Stimulated activated CD8-positive, alpha-beta memory T cell treated with anti-CD3 and anti-CD28 coated beads, Interleukin-4, amount 100 ng/mL, for 4 hours (primary cell): ENCODE data around the gene CD93.

Source experiments
- DNase-seq, 2 donors: peaks; one replicate each; pipeline ENCODE4 v3.0.0-alpha.2; 2020; ENCODE audit warnings: low read depth in 2 of 2, low spot score in 1 of 2

Gene CD93

DNA sequence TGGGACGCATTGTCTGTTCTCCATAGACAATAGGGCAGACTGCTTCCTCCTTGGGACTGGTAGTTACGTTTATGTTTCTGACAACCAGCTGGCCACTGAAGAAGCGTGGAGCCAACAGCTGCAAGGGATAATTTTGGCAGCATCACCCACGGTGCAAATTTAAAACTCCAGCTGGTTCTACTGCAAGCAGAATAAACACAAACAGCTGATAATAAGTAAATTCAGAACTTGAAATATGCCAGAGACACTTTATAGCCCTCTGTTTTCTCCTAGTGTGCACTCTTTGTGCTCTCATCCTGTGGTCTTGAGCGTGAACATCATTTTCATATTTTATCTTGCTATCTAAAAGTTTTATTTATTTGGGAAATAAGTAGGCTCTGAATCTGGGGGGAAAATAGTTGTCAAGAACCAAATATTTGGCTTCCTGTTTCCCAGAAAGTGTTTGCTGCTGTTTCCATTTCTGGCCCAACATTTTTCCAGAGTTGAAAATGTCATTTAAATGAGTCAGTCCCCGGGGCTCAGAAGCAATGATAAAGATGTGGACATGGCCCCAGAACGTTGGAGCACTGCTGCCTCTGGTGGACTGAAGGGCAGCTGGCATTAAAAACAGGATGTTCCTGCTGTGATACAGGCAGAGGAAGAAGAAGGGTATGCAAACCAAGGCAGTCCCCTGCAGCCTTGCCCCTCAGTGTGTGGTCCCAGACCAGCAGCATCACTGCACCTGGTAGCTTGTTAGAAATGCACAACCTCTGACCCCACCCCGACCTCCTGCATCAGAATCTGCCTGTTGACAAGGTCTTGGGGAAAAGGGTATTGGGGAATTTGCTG, 24.2 kb downstream of the CD93 start:
- no peak for DNase-seq

DNA sequence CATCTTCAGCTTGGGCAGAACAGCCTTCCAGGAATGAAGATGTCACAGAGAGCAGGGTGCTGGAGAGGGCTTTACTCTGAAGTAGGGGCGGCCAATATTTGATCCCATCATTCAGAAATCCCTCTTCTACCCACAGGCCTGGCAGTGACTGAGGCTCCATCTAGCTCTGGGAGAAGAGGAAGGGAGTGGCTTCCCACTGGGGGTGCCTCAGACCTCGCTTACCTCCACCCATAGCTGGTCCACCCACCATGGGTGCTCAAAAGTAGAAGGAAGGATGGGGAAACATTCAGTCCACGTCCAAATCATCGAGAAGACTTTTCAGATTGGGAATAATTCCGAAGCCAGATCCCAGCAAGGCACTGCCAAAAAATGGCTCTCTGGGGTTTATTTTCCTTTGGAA, 24.9 kb downstream of the CD93 start:
- no peak for DNase-seq

DNA sequence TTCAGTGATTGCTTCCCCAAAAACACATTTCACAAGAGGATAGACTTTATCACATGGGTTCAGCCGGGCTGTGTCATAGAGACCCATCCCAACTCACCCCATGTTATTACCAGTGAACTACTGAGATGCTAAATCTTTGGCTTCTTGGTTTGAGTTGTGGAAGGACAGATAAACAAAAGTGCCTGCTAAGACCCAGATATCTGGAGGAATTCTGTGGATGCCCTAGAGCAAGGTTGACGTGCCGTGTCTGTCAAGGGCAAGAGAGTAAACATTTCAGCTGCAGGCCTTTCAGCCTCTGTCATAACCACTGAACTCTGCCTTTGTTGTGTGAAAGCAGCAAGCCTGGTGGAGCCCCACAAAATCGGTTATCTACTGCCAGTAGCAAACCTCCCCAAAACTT, 25.5 kb downstream of the CD93 start:
- no peak for DNase-seq

DNA sequence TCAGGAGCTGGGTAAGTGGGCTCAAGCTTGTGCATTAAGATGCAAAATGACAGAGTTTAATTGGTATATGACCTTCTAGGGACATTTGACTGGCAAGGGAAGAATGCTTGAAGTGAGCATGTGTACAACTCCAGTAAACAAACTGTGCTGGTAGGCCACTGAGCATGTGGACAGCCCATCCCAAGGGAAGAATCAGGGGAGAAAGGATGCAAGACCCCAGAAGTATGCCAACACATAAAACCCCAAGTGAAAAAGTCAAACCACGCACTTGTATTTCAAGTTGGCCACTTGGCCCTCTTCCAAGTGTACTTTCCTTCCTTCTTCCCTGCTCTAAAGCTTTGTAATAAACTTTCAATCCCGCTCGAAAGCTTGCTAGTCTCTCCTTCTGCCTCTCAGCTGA, 26.3 kb downstream of the CD93 start:
- DNase-seq = no peak

DNA sequence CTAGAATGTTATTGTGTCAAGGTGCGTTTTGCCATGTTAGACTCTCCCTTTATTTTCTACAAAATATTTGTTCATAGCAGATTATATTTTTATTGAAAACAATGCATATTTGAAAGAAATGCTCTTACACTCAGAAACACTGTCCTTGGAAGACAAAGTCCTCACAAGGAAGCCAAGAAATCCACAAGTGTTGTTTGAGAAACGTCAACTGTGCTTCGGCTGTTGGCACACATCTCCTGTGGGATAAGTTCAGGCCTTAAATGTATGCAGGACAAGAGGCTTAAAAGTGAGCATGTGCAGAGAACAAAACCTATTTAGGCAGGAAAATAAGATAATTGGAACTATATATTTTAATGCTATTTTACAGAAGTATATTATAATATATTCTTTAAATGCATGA, 27.1 kb downstream of the CD93 start:
- no peak for DNase-seq

DNA sequence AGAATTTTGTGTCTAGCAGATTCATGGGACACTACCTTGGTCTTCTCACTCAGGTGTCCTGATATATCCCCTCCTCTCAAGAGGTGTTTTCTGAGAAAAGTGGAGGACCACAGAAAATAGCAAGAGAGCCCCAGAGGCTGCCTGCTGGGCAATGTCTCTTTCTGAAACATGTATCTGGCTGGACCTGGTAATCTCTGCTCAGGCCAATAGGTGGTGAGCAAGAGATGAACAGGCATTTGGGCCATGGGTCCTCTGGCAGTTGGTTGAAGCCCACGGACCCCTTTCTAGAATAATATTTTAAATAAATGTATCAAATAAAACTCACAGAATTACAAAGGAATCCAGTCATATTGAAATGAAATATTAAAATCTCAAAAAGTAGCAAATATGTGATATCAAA, 27.9 kb downstream of the CD93 start:
- no peak for DNase-seq

DNA sequence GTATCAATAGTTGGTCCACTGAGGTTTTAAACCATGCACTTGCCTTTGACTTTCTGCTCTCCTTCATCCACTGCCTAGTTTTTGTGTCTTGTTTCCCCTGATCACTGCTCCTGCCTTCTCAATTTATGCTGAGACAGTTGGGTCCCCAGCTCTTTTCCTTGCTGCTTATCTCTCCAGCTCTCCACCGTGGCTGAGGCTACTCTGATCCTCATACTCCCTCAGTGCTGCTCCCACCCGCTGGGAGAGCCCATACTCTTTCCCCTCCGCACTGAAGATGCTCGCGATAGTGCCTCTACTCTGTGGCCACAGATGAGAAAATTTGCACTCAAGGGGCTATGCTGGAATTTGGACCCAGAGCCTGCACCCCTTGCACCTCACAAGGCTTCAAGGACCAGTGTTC, 33.2 kb downstream of the CD93 start:
- no peak for DNase-seq

DNA sequence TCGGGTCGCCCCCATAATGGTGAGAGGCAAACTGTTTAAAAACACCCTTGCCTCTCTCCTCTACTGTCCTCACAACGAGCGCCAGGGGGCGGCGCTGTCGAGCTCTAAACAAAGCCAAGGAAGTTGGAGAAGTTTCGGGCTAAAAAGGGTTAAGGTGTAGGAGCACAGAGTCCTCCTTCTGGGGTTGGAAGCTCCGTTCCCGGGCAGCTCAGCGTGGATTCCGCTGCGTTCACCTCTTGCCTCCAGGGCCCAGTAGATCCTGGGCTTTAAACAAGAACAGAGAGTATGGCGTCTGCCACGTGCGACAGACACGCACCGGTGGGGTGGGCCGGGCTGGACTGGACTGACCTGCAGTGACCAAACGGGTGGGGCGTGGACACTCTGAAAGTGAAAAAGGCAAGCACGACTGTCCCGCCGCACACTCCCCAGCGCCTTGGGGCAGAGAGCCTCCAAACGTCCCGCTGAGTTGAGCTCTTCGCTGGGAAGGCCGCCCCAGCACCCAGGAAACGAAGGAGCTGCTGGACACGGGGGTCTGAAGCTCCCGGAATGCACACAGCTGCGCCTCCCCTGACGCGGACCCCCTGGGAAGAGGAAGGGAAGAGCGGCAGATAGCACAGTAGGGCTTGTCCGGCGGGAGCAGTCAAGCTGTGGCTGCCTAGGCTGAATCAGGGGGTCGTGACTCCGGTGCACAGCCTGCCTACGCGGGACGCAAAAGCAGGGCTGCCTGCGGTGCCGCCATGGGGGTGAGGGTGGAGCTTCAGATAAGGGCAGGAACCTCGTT, 35.1 kb downstream of the CD93 start:
- no peak for DNase-seq

DNA sequence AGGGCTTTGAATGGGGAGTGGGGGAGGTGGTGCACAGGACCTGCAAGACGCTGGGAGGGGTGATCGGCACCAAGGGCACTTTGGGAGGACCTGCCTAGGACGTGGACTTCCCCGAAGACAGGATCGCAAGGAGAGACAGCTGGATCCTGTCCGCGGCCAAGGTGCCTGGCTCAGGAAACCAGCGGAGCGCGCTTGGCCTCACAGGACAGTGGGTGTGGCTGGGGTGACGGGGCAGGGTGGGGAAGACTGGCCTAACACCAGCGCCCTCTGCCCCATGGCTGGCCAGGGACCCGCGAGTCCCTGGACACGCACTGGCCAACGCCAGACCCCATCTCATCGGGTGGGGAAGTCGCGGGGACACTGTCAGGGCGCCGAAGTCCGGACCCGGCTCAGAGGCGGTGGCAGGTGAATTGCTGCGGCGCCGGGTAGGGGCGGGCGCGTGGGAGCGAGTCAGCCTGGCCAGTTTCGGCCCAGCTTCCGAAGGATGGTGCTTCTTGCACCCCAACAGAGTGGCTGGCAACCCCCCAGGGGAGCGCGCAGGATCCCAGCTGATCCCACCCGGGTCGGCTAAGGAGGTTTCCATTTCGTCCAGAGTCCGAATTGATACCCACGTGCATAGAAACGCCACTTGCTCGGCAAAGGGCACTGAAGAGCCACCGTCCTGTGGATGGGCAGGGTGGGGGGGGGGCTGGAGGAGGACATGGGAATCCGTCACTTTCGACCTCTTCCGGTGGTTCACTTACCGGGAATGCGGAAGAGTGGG, 35.9 kb downstream of the CD93 start:
- no peak for DNase-seq

DNA sequence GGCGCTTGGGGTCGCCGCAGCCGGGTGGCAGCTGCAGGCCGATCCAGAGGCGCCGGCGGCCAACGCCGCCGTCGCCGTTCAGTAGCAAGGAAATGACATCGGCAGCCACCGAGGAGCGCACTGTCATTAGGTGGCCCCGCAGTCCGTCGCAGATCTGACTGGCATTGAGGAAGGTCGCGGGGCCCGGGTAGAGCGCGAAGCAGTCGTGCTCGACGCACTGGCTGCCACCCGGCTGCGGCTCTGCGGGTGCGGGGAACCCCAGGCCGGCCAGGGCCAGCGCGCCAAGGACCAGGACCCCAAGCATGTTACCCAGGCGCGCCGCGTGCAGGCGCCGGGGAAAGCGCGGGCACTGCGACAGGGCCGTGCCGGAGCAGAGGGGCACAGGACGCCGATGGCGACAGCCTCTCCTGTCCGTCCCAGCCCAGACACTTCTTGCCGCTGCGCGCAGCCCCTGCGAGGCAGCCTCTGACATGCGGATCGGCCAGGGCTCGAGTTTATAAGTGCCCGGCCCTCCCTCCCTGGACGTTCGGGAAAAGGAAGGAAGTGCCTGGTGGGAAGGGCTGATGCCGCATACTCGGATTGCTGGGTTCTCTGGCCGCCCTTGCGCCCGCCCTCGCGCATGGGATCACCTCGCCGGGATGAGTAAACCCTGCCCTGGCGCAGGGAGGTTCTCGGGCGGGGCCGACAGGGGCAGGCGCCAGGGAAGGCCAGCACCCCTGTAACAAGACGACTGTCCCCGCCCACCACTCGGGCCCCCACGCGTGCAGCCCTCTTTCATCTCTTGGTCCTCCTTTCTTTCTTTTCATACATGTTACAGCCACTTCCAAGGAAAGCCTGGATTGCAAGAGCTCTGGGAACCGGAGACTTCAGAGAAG, 36.7 kb downstream of the CD93 start, which contains the start of gene THBD:
Gene THBD, minus strand, starts transcription at position 472 of the 875 bp plus-strand sequence. Its CDS starts 168 bp downstream, at position 304.
- no peak for DNase-seq

DNA sequence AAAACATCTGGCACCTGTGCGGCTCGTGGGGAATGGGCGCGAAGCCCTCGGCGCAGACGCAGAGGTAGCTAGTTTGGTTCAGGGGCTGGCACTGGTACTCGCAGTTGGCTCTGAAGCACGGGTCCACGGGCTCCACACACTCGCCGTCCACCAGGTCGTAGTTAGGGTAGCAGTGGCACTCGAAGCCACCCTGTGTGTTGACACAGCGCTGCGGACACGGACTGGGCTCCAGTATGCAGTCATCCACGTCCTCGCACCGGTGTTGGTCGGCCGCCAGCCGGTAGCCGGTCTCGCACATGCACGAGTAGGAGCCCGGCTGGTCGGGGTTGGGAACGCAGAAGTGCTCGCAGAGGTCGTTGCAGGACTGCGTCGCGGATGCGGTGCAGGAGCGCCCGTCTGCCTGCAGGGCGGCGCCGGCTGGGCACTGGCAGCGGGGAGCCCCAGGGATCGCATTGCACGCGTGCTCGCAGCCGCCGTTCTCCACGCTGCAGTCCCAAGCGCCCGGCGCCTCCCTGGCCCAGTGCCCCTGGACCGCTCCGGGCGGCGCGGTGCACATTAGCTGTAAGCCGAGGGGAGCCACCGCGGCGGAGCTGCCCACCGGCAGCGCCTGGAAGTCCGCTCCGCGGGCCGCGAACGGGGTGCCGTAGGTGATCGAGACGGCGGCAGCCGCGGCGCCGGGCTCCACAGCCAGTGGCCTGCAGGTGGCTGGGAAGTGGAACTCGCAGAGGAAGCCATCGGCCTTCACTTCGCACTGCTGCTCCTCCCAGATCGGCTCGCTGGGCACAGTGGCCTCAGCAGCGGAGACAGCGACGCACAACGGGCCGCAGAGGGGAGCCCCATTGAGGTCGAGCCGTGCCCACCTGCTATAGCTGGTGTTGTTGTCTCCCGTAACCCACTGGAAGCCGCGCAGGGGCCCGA, 37.6 kb downstream of the CD93 start:
- DNase-seq = no peak

DNA sequence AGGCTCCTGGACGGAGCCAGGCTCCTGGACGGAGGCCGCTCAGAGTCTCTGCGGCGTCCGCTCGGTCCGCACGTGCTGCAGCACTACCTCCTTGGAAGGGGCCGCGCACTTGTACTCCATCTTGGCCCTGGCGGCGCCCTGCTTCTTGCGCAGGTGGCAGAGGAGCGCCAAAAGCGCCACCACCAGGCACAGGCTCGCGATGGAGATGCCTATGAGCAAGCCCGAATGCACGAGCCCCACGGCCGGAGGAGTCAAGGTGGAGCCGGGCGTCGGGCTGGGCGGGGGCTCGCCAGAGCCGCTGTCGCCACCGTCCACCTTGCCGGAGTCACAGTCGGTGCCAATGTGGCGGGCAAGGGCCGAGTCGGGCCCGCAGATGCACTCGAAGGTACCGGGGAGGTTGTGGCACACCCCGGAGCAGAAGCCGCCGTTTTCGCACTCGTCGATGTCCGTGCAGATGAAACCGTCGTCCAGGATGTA, 38.3 kb downstream of the CD93 start:
- no peak for DNase-seq

DNA sequence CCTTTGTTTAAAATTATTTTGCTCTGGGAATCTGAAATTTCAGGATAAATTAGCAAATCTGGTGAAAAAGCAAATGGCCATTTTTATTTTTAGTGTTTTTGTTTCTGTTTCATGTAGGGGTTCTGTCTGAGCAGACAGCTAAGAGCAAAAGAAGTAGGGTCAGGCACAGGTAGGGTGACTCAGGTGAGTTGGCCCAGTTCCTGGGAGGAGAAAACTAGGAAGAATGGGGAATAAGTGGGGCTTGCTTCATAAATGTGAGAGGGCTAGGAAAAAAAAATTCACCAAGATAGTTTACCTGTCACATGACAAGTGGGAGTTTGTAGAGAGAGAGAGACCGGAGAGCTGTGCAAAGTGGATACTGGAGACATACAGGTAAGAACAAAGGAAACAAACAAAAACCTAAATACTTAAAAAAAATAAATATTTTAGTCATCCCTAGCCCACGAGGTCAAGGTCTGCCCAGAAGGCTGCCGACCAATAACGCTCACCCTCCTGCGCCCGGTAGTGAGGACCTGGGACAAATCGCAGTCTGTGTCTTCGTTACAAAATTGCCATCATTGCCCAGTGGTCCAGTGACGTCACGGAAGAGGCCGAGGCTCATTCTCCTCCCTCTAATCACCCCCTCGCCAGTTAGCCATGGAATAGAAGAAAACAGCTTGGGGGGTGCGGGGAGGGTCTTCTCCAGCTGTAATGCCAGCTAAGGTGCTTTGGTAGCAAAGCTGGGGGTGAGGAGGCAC, 39.0 kb downstream of the CD93 start:
- no peak for DNase-seq

DNA sequence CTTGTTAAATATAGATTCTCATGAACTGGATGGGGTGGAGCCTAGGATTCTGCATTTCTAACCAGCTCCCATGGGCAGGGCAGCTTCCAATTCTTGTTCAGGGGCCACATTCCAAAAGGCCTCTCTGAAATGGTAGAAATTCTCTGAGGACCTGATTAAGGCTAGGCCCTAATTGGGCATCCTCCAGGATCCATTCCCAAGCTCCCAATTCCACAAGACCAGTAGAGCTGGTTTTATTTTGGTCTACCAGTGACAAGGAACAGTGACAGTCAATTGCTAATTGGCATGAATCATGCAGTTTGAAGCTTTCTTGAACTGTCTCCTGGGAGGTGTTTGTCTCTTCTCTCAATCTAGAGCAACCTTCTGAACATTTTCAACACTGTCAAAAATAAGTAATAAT, 39.7 kb downstream of the CD93 start:
- no peak for DNase-seq

DNA sequence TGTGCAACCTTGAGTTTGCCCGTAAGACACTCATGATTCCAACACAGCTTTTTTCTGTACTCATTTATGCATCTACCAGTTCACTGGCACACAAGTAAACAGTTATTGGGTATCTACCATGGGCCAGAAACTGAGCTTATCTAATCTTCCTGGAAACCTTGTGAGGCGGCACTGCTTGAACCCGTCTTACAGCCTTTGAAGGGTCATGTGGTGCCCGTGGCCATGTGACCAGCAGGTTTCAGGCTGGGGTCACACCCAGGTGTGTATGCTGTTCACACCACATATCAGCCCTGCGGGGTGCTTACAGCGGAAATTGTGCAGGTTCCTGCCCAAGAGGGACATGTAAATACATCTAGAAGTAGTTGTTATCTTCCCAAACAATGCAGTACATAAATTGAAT, 42.7 kb downstream of the CD93 start:
- DNase-seq = no peak

DNA sequence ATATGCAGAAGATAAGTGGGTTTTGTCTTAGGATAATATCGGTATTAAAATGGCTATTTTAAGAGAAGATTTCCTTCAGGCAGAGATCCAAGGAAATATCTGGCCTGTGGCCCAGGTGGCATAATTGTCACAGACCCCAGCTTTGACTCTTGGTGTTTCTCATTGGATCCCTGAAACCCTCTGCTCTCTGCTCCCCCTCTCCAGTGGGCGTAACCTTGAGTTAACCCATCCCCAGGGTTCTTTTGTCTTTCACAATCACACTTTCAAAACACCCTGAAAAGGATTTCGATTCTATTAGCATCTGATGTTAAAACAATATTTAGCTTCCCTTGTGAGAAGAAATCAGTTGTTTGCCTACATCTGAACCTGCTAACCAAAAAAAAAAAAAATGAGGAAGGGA, 43.9 kb downstream of the CD93 start:
- DNase-seq = no peak

DNA sequence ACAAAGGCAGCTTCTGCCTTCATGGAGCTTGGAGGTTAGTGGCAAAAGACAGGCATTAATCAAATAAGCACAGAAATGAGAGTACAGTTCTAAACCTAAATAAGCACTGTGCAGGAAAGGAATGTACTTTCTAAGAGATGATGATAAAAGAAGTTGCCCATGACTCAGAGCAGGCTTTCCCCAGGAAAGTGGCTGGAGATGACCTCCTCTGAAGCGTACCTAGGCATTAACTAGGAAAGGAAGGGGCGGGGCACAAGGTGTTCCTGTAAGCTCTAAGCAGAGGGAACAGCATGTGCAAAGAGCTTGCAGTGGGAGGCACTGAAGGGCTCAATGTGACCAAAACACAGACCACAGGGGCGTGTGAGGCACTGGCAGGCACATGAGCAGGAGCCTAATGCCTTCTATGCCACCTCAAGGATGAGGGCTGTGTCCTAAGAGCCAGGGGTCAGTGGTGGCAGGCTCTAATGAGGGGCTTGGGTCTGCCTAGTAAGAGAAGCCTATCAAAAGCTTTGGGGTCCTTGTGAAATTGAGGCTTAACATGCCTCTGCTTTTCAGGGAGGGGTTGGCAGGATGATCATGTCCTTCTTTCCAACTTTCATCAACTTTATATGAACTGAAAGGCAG, 46.1 kb downstream of the CD93 start:
- DNase-seq = no peak

DNA sequence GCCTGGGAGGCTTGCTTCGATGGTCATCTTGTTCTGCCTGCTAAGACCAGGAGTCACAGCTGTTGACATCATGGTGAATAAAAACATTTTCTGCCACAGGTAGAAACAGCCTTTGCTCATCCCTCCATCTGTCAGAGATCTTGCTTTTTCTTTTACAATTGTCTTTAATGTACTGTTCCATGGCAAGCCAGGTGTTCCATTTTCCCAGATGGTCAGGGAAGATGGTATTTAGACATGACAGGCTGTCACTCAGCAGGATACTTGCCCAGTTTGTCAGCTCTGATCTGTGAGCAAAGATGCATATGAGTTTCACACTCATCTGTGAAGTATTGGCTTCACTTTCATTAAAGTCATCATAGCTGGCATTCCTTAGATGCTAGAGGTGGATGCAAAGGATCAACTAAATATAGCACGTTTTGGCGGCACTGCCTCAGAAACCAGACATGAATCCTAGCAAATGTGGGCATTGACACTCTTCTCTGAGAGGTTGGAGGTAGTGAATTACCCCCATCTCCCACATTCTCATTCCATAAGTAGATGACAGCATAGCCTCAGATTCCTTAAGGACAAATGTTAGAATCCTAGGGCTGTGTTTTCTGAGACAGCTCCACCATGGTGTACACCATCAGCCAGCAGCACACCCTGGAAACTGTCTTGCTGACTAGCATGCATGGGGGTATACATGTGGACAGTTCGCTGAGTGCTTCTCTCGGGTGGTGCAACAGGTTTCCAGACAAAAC, 46.8 kb downstream of the CD93 start:
- DNase-seq = no peak
